GM12891 (cell line): ENCODE measurements around the gene ACP4.

Source experiments
- POLR2A ChIP-seq: IDR thresholded peaks from 2 replicates; pipeline ENCODE4 v1.6.1; 2011; ENCODE audit warnings: low read depth, low read length, control low read depth
- POLR2AphosphoS5 ChIP-seq: IDR thresholded peaks from 2 replicates; pipeline ENCODE4 v1.6.1; 2011; ENCODE audit warnings: low read depth, low read length, control low read depth
- SPI1 ChIP-seq: IDR thresholded peaks from 2 replicates; pipeline ENCODE4 v1.6.1; 2011; ENCODE audit warnings: low read depth, low read length, control low read depth
- TAF1 ChIP-seq: IDR thresholded peaks from 2 replicates; pipeline ENCODE4 v1.6.1; 2011; ENCODE audit warnings: low read depth, low read length, control low read depth

- TF ChIP-seq POLR2A (no peak), POLR2AphosphoS5 (no peak), TAF1 (no peak), SPI1 (no peak)
These were observed 31.0 kb downstream of the ACP4 start for GRCh38 chr19:50821248-50821612.
